GM19463 (cell line): Measurements from ENCODE around the gene CLEC4G.

Experiments
- ATAC-seq: cut with Tn5 transposase; IDR thresholded peaks from one replicate; pipeline ENCODE4 v1.9.1; 2021; ENCODE audit warnings: mild to moderate bottlenecking, moderate library complexity; ENCODE audit not compliant: unreplicated experiment

The CLEC4G gene

DNA sequence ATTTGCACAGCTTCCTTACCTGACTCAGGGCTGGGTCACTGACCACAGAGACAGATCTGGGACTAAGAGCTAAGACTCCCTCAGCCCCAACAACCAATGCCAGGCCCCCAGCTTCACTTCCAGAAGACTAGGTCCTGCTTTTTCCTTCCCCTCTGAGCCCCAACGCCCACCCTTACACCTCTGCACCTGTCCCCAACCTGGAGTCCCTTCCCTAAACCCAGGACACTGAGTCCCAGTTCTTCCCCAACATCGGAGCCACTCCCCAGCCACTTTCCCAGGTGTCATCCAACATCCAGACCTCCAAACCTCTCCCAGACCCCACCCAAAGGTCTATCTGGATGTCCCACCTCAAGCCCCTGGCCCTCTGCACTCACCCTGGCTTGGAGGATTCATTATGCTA lies 32.9 kb downstream of the CLEC4G start:
- no peak for ATAC-seq

- no peak for ATAC-seq
Measured at GRCh38 chr19:7698583-7698982, 33.3 kb downstream of the CLEC4G start.

DNA sequence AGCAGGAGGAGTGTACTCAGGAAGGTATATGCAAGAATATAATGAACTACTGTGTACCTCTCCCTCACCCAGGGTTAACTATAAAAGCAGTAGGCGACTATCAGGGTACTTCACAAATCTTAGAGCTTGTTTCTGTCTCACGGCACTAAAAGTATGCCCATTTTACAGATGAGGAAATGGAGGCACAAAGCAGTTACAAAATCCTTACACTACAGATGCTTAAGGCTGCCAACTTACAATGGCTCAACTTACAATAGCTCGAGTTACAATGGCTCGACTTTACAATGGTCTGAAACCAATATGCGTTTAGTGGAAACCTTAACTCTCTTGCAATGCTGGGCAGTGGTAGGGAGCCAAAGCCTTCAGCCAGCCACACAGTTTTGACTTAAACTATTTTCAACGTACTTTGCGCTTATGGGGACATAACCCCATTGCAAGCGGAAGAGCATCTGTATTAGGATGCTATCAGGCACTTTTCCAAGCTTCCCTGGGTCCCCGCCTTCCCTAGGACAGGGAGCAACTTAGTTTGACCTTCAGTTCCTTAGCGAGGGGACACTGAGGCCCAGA lies 34.1 kb downstream of the CLEC4G start:
- ATAC-seq = no peak

GRCh38 chr19:7694499-7694898 lies 37.4 kb downstream of the CLEC4G start:
- ATAC-seq = no peak

DNA sequence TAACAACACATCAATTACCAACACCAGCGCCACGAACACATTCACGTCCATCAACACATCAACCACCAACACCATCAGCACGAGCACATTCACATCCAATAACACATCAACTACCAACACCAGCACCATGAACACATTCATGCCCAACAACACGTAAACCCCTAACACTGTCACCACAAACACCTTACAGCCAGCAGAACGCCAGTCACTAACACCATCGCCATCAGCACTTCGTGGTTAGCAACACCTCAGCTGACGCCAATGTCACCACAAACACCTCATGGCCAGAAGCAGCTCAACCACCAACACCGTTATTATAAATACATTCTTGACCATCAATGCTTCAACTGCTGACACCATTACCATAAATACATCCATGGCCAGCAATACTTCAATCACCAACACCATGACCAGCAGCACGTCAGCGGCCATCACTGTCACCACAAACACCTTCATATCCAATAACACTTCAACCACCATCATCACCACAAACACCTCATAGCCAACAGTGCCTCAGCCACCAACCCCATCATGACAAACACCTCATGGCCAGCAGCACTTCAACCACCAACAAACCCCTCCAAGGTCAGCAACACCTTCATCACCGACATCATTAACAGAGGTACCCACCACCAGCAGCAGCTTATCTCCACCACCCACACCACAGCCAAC lies 39.4 kb downstream of the CLEC4G start:
- ATAC-seq = no peak

DNA sequence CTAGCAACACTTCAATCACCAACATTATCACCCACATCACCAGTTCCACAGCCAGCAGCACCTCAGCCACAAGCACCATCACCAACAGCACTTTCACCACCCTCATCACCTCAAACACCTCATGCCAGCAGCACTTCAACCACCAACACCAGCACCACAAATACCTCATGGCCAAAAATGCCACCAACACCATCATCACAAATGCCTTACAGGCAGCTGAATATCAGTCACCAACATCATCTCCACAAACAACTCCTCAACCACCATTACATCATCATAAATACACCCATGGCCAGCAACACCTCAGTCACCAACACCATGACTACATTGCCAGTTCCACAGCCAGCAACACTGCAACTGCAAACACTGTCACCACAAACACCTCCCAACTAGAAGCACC lies 40.4 kb downstream of the CLEC4G start:
- ATAC-seq = no peak

DNA sequence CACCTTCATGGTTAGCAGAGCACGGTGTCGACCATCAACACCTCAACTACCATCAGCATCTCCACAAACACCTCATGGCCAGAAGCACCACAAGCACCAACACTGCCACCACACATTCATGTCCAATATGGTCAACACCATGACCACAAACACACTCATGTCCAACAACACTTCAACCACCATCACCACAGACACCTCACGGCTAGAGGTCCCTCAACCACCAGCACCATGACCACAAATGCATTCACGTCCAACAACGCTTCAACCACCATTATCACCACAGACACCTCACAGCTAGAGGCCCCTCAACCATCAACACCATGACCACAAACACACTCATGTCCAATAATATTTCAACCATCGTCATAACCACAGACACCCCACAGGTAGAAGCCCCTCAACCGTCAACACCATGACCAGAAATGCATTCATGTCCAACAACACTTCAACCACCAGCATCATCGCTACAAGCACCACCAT lies 41.1 kb downstream of the CLEC4G start:
- no peak for ATAC-seq

GRCh38 chr19:7689165-7689564 lies 42.7 kb downstream of the CLEC4G start:
- ATAC-seq = no peak

- no peak for ATAC-seq
Measured at GRCh38 chr19:7687177-7687576, 44.7 kb downstream of the CLEC4G start.

DNA sequence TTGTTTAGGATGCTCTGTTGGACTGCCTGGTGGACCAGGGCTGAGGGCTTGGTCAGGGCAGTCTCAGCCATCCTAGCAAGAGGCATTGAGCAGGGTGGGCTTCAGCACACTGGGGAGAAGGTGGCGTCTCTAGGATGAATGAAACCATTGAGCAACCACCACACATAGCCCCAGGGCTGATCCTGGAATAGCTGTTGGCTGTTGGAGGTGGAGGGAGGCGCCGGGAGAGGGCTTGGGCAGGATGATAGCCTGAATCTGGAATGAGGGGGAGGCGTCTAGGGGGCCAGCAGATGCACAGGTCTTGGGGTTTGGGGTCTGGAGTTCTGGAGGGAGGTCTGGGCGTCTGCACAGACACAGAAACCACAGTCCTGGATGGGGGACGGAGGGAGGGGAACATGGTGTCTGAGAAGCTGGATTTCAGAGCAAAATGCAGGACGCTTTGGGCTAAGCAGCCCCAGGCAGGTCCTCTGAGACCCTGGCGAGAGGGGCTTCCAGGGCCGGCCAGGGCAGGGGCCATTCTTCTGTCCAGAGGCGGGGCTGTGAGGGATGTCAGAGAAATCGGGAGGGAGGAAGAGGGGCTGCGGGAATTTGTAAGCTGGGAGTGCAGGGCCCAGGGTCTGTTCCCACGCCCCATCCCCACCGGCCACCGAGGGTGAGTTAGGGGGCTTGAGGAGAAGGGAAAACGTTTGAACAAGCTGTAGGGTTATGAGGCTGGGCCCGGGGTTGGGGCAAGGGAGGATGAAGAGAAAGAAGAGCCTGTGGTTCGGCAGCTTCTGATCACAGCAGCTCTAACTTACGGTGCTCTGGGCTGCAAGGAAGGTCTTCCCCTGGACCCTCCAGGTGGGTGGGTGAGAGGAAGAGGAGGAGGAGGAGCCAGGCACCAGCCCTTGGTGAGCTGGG lies 46.1 kb downstream of the CLEC4G start:
- ATAC-seq = no peak

DNA sequence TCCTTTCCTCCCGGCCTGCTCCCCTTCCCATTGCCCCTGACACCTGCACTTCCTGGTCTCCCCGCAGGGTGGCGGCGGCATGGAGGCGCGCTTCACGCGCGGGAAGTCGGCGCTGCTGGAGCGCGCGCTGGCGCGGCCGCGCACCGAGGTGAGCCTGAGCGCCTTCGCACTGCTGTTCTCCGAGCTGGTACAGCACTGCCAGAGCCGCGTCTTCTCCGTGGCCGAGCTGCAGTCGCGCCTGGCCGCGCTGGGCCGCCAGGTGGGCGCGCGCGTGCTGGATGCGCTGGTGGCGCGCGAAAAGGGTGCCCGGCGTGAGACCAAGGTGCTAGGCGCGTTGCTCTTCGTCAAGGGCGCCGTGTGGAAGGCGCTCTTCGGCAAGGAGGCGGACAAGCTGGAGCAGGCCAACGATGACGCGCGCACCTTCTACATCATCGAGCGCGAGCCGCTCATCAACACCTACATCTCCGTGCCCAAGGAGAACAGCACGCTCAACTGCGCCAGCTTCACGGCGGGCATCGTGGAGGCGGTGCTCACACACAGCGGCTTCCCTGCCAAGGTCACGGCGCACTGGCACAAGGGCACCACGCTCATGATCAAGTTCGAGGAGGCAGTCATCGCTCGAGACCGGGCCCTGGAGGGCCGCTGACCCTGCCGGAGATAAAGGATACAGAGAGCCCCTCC lies 49.6 kb downstream of the CLEC4G start:
- no peak for ATAC-seq

GRCh38 chr19:7681340-7682174 lies 50.4 kb downstream of the CLEC4G start:
- ATAC-seq = no peak

- no peak for ATAC-seq
Measured at GRCh38 chr19:7680606-7681339, 51.1 kb downstream of the CLEC4G start, which contains the start of gene TRAPPC5. TSS of gene TRAPPC5 (plus strand) at chr19:7680833. CDS start at chr19:7682254, 1,421 bp downstream.

DNA sequence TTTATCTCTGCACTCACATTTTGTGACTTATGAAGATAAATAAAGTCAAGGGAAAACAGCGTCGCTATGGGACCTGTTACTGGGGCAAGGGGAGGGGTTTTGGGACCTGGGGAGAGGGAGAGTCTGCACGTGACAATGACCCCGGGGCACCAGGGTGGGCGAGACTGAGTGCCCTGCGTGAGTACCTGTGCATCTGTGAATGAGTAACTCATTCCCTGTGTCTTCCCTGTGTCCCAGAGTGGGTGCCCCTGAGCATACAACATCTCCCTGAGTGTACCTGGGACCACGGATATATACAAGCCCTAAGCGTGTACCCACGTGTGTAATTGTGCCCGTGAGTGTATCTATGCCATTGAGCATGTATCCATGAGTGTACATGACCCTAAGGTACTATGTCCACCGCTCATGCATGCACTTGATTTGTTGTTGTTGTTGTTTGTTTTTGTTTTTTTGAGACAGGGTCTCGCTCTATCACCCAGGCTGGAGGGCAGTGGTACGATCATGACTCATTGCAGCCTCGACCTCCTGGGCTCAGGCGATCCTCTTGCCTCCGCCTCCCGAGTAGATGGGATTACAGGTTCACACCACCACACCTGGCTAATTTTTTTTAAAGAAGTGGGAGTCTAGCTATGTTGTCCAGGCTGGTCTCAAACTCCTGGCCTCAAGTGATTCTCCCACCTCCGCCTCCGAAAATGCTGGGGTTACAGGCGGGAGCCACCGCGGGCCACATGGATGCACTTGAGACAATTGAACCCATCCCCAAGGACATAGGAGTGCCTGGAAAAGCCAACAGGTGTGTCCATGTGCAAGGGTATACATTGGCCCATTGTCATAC lies 51.9 kb downstream of the CLEC4G start:
- ATAC-seq = no peak

GRCh38 chr19:7678971-7679751 lies 52.7 kb downstream of the CLEC4G start:
- no peak for ATAC-seq
